ENCODE measurements around the gene LAMA3. TPM values are rescaled to one million over a fixed set of nuclear protein-coding genes. Genes with fewer than 3 reads are reported as not detected.

The LAMA3 gene
- total and polyA plus RNA-seq, 10 of the 15 experiments (the other 5 are each of a cell fraction or from before 2014, with no cell fraction given), result 0.37 to 6.5 (median 5.4) TPM

GRCh38 chr18:23897733-23898132 lies 208.5 kb downstream of the LAMA3 start (continued):
- TF ChIP-seq ATF7 (IDR thresholded peaks at IDR 0.05; ENCODE audit: low read depth), result no peak
- TF ChIP-seq SP1 (IDR thresholded peaks at IDR 0.05; ENCODE audit: low read depth, low read length), result no peak
- no peak for TF ChIP-seq FOXM1 (IDR thresholded peaks at IDR 0.05; ENCODE audit: low read depth, low read length)

GRCh38 chr18:23900994-23901393 lies 211.7 kb downstream of the LAMA3 start:
- H3K27ac ChIP-seq (ENCODE audit: control insufficient read depth, insufficient read depth), result no peak overlapping the region
- no peaks in the 10 kb centered on the region for H3K36me3 ChIP-seq (ENCODE audit: control insufficient read depth in 2 of 2, insufficient read depth in 2 of 2, low read length in 1 of 2)
- peak; percentile 75 for ATAC-seq
- ChIA-PET SMC1A (ENCODE audit: uncharacterized antibody, unreplicated experiment) (interaction anchor here (1.3 to 1.4 kb wide), 2 partner anchors 72 to 211 kb away, joined by 3 read pairs; no protein-coding TSS in a partner anchor), POLR2A (no interaction called here), RAD21 (ENCODE audit: unreplicated experiment) (no interaction called here), CTCF (interaction anchor here (1.3 to 1.8 kb wide), 2 partner anchors 13 to 18 kb away, joined by 4 to 10 read pairs; no protein-coding TSS in a partner anchor)
- H4K20me1 ChIP-seq (ENCODE audit: control insufficient read depth, insufficient read depth), result no peaks in the 10 kb centered on the region
- no peak overlapping the region; the same call in 1 of the 2 replicates for H2AFZ ChIP-seq (ENCODE audit: control insufficient read depth, low read depth, low read length)
- H3K27me3 ChIP-seq (replicated peaks in 1 of 2; ENCODE audit: control insufficient read depth in 2 of 2, insufficient read depth in 2 of 2, low read length in 1 of 2), result no peaks in the 10 kb centered on the region
- BruUV-seq (replicated peaks), result no TSS peak
- in situ Hi-C loops (cut with MboI) (no loop called here), intact Hi-C loops (cut with micrococcal nuclease; ENCODE audit: unreplicated experiment) (no loop called here)
- H3K79me2 ChIP-seq (ENCODE audit: control insufficient read depth, insufficient read depth, low read length), result no peaks in the 10 kb centered on the region
- no peak overlapping the region for H3K4me3 ChIP-seq
- TF ChIP-seq RAD21 (IDR thresholded peaks at IDR 0.05; ENCODE audit: insufficient read depth, low read depth, low read length) (peak; percentile 15; the same call in 1 of the 2 replicates), ETV6 (conservative IDR thresholded peaks at IDR 0.05 in 1 of 2, IDR thresholded peaks at IDR 0.05 in 1 of 2; ENCODE audit: borderline replicate concordance in 1 of 2, low read depth in 1 of 2) (peak in 1 of 2 experiments; percentile 26; a peak in 1 of 4 replicates), NFIC (IDR thresholded peaks at IDR 0.05; ENCODE audit: low read depth, low read length) (peak; percentile 59; the same call in 1 of the 2 replicates), FOXM1 (IDR thresholded peaks at IDR 0.05; ENCODE audit: low read depth, low read length) (peak; percentile 48; the same call in 1 of the 2 replicates), SRF (IDR thresholded peaks at IDR 0.05; ENCODE audit: low read depth in 2 of 2, low read length in 2 of 2) (no peak), TCF7 (IDR thresholded peaks at IDR 0.05; ENCODE audit: borderline replicate concordance) (peak; percentile 30; the same call in 1 of the 2 replicates), RUNX3 (IDR thresholded peaks at IDR 0.05; ENCODE audit: low read length) (peak; percentile 55; the same call in 1 of the 2 replicates), RELA (IDR thresholded peaks at IDR 0.05; ENCODE audit: borderline replicate concordance, partially characterized antibody) (no peak), BACH1 (IDR thresholded peaks at IDR 0.05; ENCODE audit: borderline replicate concordance) (no peak), CREM (IDR thresholded peaks at IDR 0.05; ENCODE audit: low read depth) (peak; percentile 50; the same call in 1 of the 2 replicates), JUNB (IDR thresholded peaks at IDR 0.05) (peak; percentile 72), MEF2B (IDR thresholded peaks at IDR 0.05; ENCODE audit: partially characterized antibody, poor library complexity, severe bottlenecking) (no peak), IRF3 (IDR thresholded peaks at IDR 0.05) (no peak)
- DNase-seq (ENCODE audit: low read depth, low spot score), result no peak
- H3K4me1 ChIP-seq (ENCODE audit: control insufficient read depth, insufficient read depth, low read length), result no peaks in the 10 kb centered on the region
- H3K9me3 ChIP-seq (replicated peaks; ENCODE audit: control insufficient read depth, insufficient read depth, low read length), result no peaks in the 10 kb centered on the region
- H3K9ac ChIP-seq (ENCODE audit: control insufficient read depth, insufficient read depth, low read length), result no peak overlapping the region
- H3K4me2 ChIP-seq (ENCODE audit: control insufficient read depth, insufficient read depth), result no peak overlapping the region
- no peak for FAIRE-seq
- WGBS (ENCODE audit: insufficient coverage, insufficient replicate concordance, low lambda C conversion rate, missing lambda C conversion rate), result 18% methylated on average over 8 of the region's 8 CpGs

Measured in GM12878 (cell line).